MM.1S (cell line): ENCODE measurements around the gene TNFRSF4.

Source experiments
- EZH2 ChIP-seq: fragments of 300-600 bp; sonication (generic); optimal IDR thresholded peaks from 2 replicates; pipeline ENCODE3; 2017; ENCODE audit warnings: low read depth, mild to moderate bottlenecking, antibody characterized with exemption, low read length, mixed read lengths
- EZH2phosphoT487 ChIP-seq: fragments of 300-600 bp; sonication (generic); IDR thresholded peaks from 2 replicates; pipeline ENCODE4 v1.6.1; 2018; ENCODE audit warnings: antibody characterized with exemption, low read length
- TF ChIP-seq, protein P1 (sequence below): fragments of 300-600 bp; sonication (generic); IDR thresholded peaks from 2 replicates; pipeline ENCODE4 v1.5.1; 2016; ENCODE audit warnings: antibody characterized with exemption, low read length, mixed read lengths

DNA sequence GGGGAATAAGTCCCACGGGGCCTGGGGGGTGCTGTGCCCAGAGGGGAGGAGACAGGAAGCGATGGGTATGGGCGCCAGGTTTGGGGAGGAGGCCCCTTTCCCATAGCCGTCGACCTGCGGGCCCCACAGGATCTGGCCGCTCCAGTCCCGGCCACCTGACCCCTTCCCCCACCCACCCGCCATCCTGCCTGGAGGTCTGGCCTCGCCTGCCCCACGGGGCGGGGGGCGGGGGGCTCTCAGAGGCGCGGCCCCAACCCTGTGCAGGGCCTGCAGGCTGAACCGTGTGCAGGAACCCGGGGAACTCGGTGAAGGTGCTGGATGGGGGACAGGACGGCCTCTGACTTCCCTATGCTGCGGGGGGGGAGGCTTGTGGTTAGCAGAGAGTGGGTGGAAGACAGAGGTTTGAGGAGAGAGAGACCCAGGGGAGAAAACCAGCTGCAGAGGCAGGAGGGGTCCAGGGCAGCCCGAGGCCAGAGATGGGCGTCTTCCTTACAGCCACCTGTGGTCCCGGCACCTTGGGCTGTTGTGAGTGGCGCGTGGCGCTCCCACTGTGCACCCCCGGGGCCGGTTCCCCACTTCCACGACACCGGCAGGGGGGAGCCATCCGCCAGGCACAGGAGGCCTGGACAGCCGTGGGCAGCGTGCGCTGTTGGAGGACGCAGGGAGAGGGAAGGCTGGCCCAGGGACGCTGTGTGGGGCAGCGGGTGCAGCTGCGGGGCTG lies 5.1 kb downstream of the TNFRSF4 start:
- TF ChIP-seq, protein P1, sequence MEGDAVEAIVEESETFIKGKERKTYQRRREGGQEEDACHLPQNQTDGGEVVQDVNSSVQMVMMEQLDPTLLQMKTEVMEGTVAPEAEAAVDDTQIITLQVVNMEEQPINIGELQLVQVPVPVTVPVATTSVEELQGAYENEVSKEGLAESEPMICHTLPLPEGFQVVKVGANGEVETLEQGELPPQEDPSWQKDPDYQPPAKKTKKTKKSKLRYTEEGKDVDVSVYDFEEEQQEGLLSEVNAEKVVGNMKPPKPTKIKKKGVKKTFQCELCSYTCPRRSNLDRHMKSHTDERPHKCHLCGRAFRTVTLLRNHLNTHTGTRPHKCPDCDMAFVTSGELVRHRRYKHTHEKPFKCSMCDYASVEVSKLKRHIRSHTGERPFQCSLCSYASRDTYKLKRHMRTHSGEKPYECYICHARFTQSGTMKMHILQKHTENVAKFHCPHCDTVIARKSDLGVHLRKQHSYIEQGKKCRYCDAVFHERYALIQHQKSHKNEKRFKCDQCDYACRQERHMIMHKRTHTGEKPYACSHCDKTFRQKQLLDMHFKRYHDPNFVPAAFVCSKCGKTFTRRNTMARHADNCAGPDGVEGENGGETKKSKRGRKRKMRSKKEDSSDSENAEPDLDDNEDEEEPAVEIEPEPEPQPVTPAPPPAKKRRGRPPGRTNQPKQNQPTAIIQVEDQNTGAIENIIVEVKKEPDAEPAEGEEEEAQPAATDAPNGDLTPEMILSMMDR = no peak
- no peak for TF ChIP-seq EZH2
- no peak for TF ChIP-seq EZH2phosphoT487
